OCI-M2 (cell line): ENCODE measurements around the gene MOGAT3.
A peak's percentile ranks its signal among the peaks of the same experiment; 100 is the strongest.

Experiments used
- DNase-seq: peaks from one replicate; lab custom pipeline; 2025; ENCODE audit not compliant: unreplicated experiment; lab: John Stamatoyannopoulos, UW

MOGAT3 gene

DNA sequence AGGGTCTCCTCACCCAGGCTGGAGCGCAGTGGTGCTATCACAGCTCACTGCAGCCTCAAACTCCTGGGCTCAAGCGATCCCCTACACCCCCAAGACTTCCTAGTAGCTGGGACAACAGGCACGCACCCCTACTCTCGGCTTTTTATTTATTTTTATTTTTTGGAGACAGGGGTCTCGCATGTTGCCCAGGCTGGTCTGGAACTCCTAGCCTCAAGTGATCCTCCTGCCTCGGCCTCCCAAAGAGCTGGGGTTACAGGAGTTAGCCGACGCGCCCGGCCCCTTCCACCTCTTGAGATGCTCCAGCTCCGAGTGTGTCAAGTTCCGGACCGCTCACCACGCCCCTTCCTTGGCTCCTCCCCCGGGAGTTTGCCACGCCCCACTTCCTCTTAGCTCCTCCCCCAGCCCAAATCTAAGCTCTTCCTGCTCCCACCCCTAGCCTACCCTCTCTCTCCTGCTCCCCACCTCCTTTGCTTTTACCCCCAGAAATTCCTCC, 27.0 kb downstream of the MOGAT3 start:
- DNase-seq, result no peak

- DNase-seq, result no peak
These were observed 27.7 kb downstream of the MOGAT3 start for GRCh38 chr7:101172854-101173751.

- no peak for DNase-seq
These were observed 28.6 kb downstream of the MOGAT3 start for GRCh38 chr7:101172005-101172853.

GRCh38 chr7:101171442-101171837, 29.4 kb downstream of the MOGAT3 start:
- DNase-seq, result no peak

DNA sequence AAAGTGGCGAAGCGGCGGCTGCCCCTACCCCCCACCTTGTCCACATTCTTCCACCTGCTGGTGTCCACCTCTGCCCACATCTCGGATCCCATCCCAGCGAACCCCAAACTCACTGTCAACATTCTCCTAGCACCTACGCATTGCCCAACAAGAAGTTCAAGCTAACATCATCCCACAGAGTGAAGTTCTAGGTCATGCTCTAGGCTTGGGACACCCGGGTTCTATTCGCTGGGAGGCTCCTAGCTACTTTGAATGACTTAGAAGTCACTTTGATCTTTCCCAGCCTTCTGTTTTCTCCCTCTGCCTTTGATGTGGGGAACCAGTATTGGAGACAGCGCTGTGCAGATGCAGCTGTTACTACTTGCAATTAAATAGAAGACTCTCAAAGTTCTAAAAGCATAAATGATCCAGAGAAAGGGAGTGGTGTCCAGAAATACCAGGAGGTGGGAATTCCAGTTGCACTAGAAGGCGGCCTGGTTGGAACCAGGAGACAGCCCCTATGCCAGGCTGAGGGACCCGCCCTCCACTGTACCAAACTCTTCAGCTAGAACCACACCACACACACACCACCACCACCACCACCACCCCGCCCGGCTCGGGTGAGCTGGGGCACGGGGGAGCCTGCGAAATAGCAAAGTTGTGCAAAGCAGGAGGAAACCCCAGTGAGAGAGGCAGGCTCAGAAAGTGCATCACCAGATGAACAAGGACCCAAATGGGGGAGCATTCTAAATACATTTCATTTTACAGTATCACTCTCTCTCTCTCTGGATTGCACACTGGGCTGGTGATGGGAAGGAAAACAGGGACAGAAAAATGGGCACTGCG, 30.0 kb downstream of the MOGAT3 start:
- DNase-seq, result no peak

DNA sequence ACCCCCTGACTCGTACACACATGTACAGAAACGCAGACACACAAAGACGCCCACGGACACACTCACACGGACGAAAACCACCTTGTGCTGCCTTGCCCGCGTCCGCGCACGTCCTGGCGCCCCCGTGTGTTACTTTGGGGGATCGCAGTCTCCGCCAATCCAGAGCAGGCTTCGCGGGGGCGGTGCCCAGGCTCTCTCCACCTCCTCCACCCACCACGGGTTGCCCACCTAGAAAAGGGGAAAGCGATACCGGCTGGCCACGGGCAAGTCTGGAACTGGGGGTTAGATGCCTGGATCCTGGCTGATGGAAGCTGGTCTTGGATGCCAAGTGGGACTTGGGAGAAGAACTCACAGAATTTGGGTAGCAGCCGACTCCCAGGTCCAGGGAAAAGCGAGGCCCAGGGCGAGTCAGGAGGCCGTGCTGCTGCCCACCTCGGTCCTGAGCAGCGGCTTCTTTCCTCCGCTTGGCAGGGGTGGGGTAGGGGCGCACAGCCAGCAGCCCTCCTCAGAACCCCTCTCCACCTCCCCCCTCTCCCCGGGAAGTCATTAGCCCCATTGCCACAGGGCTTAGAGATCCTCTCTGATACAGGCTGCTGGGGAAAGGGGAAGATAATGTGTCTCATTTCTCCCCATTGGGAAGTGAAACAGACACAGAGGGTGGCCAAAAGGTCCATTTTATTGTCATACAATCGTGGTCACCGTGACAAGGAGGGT, 30.8 kb downstream of the MOGAT3 start:
- no peak for DNase-seq

GRCh38 chr7:101169110-101169837, 31.6 kb downstream of the MOGAT3 start:
- DNase-seq, result no peak

GRCh38 chr7:101168412-101169049, 32.3 kb downstream of the MOGAT3 start:
- no peak for DNase-seq

DNA sequence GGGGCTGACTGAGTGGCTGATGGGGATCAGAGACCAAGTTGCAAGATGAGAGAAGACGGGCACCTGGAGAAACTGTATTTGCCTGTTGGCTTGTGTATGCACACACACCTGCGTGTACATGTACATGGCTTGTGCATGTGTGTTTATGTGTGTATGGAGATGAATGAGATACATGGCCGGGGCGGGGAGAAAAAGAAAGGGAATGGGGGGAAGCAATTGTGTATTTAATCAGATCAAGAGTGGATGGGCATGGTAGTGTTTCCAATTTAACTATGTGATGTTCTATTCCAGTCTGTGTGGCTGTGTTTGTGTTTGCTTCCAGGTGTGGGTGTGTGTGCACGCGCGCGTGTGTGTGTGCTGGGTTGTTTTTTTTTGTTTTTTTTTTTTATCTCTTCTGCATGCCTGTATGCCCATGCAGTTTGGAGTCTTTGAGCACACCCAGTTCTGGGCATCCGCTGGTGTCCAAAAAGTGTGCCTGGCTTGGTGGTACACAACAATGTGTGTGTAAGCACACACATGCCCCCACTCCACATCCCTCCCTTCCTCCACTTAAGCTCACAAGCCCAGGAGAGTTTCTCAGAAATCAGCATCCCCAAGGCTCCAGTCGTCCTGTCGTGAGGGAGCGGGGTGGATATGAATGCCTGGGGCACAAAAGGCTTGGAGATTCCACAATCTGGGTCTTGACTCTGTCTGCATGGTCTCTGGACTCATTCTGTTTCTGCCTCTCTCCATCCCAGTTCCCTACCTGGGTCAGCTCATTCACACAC, 33.0 kb downstream of the MOGAT3 start:
- no peak for DNase-seq

DNA sequence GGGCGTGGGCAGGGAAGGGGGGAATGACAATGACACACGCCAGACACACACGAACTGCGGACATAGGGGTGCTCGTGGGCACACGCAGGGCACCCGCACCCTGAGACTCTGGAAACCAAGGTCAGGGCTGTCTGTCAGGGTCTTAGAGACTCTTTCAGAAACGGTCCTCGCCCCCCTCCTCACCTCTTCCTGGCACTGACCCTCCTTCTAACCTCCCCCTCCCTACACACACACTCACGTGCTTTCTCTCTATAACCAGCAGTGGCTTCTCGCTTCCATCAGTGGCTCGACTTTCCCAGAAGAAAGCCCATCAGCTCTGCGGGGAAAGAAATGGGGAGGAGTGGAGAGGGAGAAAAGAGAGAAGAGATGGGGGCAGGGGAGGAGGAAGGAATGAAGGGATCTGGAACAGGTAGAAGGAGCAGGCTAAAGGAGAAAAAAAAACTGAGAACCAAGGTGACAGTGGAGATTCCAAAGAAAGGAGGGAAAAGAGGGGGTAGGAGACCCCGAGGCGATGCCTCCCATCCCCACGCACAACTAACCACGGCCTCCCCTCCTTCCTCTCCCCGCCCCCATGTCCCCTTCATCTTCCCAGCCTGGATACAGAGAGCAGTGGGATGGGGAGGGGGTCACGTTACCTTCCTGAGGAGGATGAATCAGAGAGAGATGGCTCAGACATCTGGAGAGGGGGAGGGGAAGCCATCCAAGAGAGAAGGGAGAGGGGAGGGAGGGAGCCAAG, 33.8 kb downstream of the MOGAT3 start:
- no peak for DNase-seq

DNA sequence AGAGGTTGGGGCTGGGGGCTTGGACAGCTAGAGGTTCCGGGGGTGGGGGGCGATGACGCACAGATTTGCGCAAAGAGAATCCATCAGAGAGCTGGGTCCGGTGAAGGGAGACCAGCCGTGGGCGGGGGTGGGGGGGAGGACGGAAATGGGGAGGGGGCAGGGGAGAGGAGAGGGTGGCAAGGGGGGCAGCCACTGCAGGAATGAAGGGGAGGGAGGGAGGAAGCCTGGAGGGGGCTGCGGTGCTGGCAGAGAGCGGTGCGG, 34.3 kb downstream of the MOGAT3 start:
- DNase-seq, result no peak

DNA sequence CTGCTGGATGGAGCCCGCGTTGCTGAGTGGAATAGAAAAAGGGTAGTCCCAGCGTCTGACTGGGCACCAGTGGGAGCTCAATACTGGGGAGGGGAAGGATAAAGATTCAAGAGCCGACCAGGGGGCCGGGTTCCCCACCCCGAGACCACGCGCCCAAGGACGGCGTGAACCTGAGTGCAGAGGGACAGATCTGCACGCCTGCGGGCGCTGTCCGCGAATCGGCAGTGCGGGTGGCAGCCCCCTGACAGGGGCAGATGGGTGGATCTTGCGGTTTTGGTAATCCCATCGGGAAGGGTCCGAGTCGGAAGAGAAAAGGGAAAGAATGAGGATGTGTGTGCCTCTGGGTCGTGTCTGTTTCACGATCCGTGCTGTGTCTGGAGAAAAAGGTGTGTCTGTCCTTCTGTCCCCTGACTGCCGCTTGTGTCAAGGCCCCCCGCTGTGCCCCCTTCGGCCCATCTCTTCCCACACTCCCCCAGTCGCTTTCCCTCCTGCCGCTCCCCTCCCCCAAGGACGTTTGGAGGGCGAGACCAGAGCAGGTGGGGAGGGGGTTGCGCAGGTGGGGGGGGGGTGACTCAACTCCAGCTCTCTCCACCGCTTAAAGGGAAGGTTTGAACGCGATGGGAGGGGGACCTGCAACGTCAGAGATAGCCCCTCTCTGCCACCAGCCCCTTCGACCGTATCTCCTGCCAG, 34.7 kb downstream of the MOGAT3 start:
- DNase-seq, result no peak

- DNase-seq, result peak; percentile 60
These were observed 35.5 kb downstream of the MOGAT3 start, which contains the start of gene VGF for GRCh38 chr7:101165075-101165957. TSS of gene VGF (minus strand) at chr7:101165569. CDS start at chr7:101164843, 726 bp downstream.

GRCh38 chr7:101164071-101164840, 36.6 kb downstream of the MOGAT3 start:
- no peak for DNase-seq

GRCh38 chr7:101163279-101164070, 37.4 kb downstream of the MOGAT3 start:
- no peak for DNase-seq
